Fibroblast of gingiva (primary cell): ENCODE data around the gene STK25.
"Not testable (repeated sequence)": the region's sequence is repeated elsewhere in the genome, so short reads cannot be mapped to it uniquely, and the experiment has no call there.

Experiments used
- DNase-seq: peaks from one replicate; pipeline ENCODE4 v3.0.0-alpha.2; 2011; ENCODE audit warnings: low read depth

The STK25 gene

DNA sequence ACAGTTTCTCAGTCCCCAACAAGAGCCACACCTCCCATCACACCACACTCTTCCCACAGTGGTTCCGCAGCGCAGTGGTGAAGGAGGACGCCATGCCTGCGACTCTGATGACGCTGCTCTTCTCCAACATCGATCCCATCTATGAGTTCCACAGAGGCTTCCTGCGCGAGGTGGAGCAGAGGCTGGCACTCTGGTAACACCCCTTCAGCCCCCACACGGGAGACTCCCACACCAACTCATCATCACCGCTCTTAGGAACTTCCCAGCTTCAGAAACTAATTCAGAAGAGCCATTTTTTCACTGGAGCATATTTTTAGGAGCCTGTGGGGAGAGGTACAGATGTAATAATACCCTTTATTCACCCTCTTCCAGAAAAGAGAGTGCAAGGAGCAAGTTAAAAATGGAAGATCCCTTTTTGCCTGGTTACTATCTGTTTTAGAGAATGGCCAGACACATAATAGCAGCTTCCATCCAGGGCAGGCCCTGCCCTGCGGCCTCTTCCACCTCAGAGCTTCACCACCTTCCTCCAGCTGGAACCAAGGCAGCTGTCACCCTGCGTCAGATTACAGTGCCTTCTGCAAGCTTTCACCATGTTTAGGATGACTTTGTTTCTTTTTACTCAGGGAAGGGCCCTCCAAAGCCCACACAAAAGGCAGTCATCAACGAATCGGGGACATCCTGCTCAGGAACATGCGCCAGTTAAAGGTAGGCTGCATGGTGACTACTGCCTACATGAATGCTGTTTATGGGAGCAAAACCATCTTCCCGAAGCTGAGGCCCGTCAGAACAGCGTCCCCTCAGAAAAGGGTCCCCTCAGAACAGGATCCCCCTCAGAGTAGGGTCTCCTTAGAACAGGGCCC is 44.9 kb downstream of the STK25 start:
- no peak for DNase-seq

DNA sequence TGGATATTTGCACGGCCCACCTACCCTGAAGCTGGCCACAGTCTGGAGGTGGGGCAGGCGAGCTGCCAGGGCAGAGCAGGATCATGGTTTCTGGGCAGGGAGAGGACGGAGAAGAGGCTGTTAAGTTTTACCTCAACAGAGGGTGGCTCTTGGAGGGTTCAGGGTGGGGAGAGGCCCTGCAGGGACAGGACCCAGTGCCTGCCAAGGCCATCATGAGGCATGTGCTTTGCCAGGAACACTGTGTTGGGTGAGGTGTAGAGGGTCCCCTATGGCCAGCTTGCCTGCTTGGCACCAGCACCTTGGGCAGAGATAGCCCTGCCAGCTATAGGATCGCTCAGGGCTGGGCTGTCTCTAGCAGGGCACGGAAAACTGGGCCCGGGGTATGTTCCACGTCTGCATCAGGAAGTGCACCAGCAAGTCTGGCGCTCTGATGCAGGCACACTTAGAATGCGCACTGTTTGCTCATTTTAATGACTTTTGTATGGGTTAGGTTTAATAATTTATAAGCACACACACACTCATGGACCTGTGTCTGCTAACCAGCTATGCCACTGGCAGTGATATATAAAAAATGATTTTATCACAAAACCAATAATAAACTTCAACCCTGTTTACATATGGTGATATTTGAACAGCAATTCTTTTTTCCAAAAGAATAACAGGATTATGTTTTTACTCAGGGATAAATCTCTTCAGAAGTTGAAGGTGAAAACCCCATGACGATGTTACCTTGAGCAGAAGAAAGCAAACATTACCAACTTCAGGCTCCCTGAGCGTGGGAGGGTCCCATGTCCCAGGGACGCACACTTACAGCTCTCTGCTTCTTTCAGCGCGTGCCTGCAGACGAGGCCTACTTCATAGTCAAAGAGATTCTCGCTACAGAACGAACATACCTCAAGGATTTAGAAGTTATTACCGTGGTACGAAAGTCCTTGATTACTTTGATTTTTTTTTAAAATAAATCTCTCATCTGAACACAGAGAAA is 46.4 kb downstream of the STK25 start:
- no peak for DNase-seq

DNA sequence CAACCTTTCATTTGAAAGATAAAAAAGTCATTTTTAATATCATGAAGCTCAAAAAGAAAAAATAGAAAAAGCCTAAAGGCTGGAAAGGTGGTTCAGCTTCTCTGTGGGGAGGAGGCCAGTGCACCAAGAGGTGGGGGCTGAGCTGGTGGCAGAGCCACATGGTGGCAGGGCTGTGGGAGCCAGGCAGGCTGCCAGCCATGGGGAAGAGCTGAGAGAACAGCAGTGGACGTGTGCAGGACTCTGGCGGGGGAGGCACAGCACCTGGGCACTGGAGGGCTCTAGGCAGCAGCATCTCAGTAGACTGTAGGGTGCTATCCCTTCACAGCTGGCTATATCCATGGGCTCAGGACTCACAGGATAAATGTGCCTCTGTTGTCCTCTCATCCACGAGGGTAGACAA is 47.8 kb downstream of the STK25 start:
- no peak for DNase-seq

DNA sequence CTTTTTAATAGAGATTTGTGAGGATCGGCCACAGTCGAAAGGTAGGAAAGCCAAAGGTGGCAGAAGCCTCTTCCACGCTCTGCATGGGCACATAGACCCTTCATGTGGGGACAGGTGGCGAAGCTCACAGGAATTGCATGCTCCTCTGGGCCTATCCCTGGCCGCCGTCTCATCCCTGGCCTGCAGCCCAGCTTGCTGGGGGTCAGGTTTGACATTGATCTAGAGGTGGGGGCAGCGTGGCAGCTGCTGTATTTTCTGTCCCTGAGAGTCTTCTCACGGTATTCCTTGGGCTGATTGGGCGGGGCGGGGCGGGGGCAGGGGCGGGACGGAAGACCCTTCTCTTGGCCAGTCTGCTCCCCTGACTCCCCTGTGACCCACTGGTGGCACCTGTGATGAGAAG is 48.9 kb downstream of the STK25 start:
- no peak for DNase-seq

DNA sequence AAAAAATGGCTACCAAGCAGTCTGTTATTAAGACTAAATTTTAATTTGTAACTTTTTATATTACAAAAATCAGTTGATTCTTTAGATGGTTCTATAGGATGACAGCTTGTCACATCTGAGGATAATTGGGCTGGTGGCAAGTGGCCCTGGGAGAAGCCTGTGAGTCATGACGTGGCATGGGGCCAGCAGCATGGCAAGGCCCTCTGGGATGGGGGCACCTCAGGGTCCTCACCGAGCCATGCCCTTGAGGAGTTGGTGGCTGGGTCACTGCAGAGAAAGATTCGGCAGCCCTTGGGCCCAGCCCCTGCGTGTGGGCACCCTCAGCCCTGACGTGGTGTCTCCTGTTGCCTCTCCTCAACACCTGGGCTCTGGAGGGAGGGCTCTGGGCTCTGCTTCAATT is 49.7 kb downstream of the STK25 start:
- no peak for DNase-seq

DNA sequence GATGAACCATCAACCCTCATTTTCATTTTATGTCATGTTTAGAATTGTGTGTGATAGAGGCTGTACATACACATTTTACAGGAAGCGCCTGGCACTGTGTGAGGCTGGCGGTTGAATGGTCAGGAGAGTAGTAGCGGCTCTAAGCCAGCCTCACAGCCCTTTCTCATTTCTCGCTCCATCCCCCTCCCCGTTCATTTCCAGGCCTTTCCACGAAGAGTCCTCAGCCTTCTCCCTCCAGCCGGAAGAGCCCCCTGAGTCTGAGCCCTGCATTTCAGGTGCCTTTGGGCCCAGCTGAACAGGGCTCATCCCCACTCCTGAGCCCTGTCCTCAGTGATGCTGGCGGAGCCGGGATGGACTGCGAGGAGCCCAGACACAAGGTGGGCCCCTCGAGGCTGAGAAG is 51.8 kb downstream of the STK25 start:
- DNase-seq: no peak

DNA sequence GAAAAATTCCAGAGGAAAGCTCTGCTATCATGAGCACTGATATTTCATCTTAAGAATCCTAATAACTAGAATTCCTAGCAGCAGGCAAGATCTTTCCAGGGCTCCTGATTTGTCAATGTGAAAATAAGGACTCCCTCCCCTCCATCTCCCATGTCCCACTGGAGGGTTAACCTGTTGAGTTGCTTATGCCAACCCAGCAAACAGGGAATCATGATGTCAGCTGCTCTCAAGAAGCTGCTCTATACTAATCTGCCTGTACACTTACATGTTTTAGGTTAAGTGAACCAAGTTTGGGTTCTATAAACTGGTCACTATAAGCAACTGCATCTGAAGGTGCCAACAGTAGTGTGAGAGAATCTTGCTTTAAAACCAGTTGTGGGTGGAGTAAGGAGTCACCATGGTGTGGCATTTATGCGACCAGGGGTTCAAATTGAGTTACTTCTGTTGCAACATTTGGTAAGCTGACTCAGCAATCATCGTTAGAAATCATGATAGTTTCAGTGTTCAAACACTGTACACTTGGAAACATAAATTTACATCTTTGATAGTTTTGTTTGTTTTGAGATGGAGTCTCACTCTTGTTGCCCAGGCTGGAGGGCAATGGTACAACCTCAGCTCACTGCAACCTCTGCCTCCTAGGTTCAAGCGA is 53.4 kb downstream of the STK25 start:
- DNase-seq: no peak

DNA sequence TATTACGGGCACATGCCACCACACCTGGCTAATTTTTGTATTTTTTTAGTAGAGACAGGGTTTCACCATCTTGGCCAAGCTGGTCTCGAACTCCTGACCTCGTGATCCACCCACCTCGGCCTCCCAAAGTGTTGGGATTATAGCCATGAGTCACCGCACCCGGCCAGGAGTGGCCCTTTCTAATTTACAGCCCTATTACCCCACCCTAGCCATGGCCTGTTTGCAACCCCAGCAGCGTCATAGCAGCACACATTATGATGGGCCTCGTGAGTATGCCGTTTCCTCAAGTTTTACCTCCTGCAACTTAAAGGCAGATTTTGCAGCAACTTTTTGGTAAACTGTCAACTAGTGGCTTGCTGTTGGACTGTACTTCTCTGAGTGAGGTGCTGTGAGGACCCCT is 54.5 kb downstream of the STK25 start:
- DNase-seq: not testable (repeated sequence)

DNA sequence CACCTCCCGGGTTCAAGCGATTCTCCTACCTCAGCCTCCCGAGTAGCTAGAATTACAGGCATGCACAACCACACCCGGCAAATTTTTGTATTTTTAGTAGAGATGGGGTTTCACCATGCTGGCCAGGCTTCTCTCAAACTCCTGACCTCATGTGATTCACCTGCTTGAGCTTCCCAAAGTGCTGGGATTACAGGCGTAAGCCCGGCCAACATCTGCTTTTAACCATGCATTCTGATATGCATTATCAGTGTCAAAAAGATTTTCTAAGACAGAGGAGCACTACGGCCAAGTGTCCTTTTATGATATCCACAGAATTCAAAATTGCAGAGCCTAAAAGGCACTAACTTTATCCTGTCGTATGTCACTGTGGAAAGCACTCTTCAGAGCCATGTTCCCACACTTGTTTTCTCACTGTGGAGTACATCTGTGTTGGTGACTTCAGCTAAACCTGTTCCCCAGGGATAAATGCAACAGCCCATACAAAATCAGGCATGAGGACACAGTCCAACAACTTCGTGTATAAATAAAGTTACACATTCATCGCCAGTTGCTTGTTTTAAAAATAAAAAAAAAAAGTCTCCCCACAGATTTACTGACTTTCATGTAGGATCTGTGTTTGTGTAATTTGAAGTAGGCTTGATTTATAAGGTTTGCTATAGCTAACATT is 56.4 kb downstream of the STK25 start:
- DNase-seq: no peak

DNA sequence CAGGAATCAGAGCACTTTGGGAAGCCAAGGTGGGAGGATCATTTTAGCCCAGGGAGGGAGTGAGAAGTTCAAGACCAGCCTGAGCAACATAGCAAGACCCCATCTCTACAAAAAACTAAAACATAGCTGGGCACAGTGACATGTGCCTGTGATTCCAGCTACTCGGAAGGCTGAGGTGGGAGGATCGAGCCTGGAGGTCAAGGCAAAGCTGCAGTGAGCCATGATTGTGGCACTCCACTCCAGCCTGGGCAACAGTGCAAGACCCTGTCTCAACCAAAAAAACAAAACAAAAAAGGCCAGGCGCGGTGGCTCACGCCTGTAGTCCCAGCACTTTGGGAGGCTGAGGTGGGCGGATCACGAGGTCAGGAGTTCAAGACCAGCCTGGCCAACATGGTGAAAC is 58.3 kb downstream of the STK25 start:
- not testable (repeated sequence) for DNase-seq

DNA sequence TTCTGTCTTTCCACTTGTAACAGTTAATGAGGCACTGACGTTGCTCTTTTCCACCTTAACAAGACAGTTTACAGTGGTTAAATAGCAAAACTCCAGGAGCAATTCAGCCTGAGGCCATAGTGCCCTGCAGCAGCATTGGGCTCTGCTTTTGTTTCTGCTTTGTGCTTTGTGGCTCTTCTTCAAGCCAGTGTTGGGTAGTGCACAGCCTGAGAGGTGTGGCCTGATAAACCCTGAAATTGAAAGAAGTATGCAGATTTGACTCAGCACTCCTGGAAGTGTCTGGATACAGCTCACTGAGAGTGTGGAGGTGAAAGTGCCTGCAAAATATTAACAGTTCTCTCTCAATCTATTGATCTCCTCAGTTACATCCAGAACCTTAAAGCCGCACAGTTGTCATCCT is 63.0 kb downstream of the STK25 start:
- DNase-seq: no peak

DNA sequence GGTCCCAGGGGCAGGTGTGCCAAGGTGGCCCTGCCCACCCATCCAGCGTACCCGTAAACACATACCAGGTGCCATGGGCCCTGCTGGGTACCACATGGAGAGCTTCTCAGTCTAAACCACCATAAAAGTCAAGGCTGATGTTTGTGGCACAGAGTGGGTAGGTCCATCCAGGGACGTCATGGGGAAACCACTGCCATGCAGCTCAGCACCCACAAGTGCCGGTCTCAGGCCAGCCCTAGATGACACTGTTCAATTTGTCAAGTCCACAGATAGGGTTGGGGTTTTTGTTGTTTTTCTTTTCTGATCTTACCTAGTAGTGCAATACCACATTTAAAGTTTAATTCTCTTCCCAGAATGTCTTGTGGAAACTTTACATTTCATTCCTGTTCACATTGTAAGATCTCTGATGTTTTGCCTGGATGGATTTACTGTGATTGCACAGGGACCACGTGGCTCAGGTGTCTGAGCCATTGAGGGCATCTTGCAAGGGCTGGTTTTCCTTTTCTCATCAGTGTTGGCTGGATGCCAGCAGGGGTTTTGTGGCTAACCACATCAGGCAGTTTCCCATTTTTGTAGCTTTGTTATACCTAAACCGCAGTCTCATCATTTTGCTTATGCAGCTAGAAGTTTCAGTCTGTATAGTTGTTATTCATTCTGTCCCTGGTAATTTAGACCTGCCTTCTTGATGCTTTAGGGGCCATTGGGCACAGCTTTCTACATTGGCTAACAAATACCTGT is 64.7 kb downstream of the STK25 start:
- DNase-seq: no peak
